ENCODE data around the gene ZNF577. TPM values are rescaled to one million over a fixed set of nuclear protein-coding genes. Genes with fewer than 3 reads are reported as not detected.

The ZNF577 gene
- total RNA-seq, 3 donors from 2014 or later = 5.8 to 17.2 (median 9.7) TPM

DNA sequence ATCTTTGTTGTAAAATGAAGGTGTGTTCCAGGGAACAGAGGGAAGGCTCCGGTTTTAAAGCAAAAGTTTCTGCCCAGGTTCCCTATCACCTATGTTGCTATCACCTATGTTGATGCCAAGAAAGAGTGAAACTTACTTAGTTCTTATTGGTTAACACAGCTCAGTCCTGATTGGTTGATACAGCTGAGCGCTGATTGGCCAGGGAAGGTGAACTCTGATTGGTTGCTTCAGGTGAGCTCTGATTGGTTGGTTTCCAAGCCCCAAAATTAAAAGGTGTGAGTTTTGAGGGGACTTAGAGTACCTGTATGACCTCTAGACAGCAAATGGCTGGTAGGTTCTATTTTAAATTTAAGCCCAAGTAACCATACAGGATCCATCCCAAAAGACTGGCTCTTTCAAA is 50.6 kb downstream of the ZNF577 start:
- DNase-seq (no peak), ATAC-seq (no peak)
- Histone ChIP-seq H3K9me3 (peaks cover 45% of the 10 kb centered on the region), H3K4me1 (ENCODE audit: low read depth) (no peaks in the 10 kb centered on the region), H3K36me3 (ENCODE audit: low read depth) (no peaks in the 10 kb centered on the region), H3K4me3 (no peak overlapping the region)
- intact Hi-C loops (cut with DNase I, micrococcal nuclease) = no loop called here
- TF ChIP-seq CTCF (IDR thresholded peaks at IDR 0.05) = no peak

GRCh38 chr19:51830274-51830673 is 57.5 kb downstream of the ZNF577 start:
- TF ChIP-seq CTCF (IDR thresholded peaks at IDR 0.05) = no peak
- Histone ChIP-seq H3K36me3 (ENCODE audit: low read depth) (no peaks in the 10 kb centered on the region), H3K9me3 (peaks cover 31% of the 10 kb centered on the region), H3K4me3 (no peak overlapping the region), H3K4me1 (ENCODE audit: low read depth) (no peaks in the 10 kb centered on the region)
- peak in 1 of 3 donors; percentile 14 for DNase-seq
- ATAC-seq = no peak
- intact Hi-C loops (cut with DNase I, micrococcal nuclease) = no loop called here

DNA sequence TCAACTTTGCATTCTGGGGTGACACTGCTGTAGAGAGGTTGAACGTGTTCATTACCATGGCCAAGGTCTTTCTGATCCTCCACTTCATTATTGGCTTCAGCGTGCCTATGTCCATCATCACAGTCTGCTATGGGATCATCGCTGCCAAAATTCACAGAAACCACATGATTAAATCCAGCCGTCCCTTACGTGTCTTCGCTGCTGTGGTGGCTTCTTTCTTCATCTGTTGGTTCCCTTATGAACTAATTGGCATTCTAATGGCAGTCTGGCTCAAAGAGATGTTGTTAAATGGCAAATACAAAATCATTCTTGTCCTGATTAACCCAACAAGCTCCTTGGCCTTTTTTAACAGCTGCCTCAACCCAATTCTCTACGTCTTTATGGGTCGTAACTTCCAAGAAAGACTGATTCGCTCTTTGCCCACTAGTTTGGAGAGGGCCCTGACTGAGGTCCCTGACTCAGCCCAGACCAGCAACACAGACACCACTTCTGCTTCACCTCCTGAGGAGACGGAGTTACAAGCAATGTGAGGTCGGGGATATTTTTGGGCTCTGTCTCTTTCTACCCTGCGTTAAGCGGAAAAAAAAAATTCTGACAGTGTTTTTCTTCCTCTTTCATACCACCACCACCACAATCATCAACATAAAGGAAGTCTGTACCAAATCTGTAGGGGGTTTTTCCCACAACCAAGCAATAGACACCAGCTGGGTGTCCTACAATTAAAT is 63.3 kb downstream of the ZNF577 start:
- DNase-seq (no peak), ATAC-seq (peak; percentile 36)
- no peak overlapping the region for H3K4me3 ChIP-seq
- no peaks in the 10 kb centered on the region for H3K36me3 ChIP-seq (ENCODE audit: low read depth)
- peaks cover 22% of the 10 kb centered on the region for H3K9me3 ChIP-seq
- no peak for TF ChIP-seq CTCF (IDR thresholded peaks at IDR 0.05)
- intact Hi-C loops (cut with DNase I, micrococcal nuclease) = no loop called here
- H3K4me1 ChIP-seq (ENCODE audit: low read depth) = no peaks in the 10 kb centered on the region

DNA sequence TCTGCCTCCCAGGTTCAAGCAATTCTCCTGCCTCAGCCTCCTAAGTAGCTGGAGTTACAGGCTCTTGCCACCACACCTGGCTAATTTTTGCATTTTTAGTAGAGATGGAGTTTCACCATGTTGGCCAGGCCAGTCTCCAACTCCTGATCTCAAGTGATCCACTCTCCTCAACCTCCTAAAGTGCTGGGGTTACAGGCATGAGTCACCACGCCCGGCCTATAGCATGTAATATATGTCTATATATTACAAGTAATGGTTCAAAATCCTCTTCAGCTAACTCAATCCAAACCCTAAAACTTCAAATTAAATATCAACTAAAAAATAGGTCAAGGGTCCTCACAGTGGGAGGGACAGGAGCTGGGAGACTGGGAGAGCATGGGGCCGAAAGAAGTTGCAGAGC is 64.8 kb downstream of the ZNF577 start:
- Histone ChIP-seq H3K4me1 (ENCODE audit: low read depth) (no peaks in the 10 kb centered on the region), H3K36me3 (ENCODE audit: low read depth) (no peaks in the 10 kb centered on the region), H3K9me3 (peaks cover 15% of the 10 kb centered on the region), H3K4me3 (no peak overlapping the region)
- intact Hi-C loops (cut with DNase I, micrococcal nuclease) = no loop called here
- DNase-seq (no peak), ATAC-seq (no peak)
- no peak for TF ChIP-seq CTCF (IDR thresholded peaks at IDR 0.05)

GRCh38 chr19:51822325-51822724 is 65.4 kb downstream of the ZNF577 start:
- peaks cover 10% of the 10 kb centered on the region for H3K9me3 ChIP-seq
- H3K36me3 ChIP-seq (ENCODE audit: low read depth) = no peaks in the 10 kb centered on the region
- ATAC-seq (no peak), DNase-seq (no peak)
- no peaks in the 10 kb centered on the region for H3K4me1 ChIP-seq (ENCODE audit: low read depth)
- intact Hi-C loops (cut with DNase I, micrococcal nuclease) = no loop called here
- H3K4me3 ChIP-seq = no peak overlapping the region
- TF ChIP-seq CTCF (IDR thresholded peaks at IDR 0.05) = no peak

Data from mucosa of descending colon (tissue), 3 donors.